ENCODE measurements around the gene ADGRV1.
A peak's percentile ranks its signal among the peaks of the same experiment; 100 is the strongest.

Gene ADGRV1

GRCh38 chr5:90637731-90638130 lies 79.1 kb downstream of the ADGRV1 start:
- DNase-seq (ENCODE audit: low read depth): no peak
- TF ChIP-seq CTCF (IDR thresholded peaks at IDR 0.05; ENCODE audit: low read depth, low read length, missing control alignments): no peak
- in situ Hi-C loops (cut with HindIII; ENCODE audit: low sequenced_read_pairs): no loop called here
- no peak overlapping the region for H3K4me3 ChIP-seq (ENCODE audit: low read depth, low read length)

- TF ChIP-seq CTCF (IDR thresholded peaks at IDR 0.05; ENCODE audit: low read depth, low read length, missing control alignments): no peak
- in situ Hi-C loops (cut with HindIII; ENCODE audit: low sequenced_read_pairs): no loop called here
- no peak overlapping the region for H3K4me3 ChIP-seq (ENCODE audit: low read depth, low read length)
- no peak for DNase-seq (ENCODE audit: low read depth)
Measured at GRCh38 chr5:90638878-90639277, 80.3 kb downstream of the ADGRV1 start.

GRCh38 chr5:90640484-90641059 lies 82.0 kb downstream of the ADGRV1 start:
- no peak for TF ChIP-seq CTCF (IDR thresholded peaks at IDR 0.05; ENCODE audit: low read depth, low read length, missing control alignments)
- DNase-seq (ENCODE audit: low read depth): peak; percentile 77
- in situ Hi-C loops (cut with HindIII; ENCODE audit: low sequenced_read_pairs): no loop called here

GRCh38 chr5:90641528-90641927 lies 82.9 kb downstream of the ADGRV1 start:
- in situ Hi-C loops (cut with HindIII; ENCODE audit: low sequenced_read_pairs): no loop called here
- TF ChIP-seq CTCF (IDR thresholded peaks at IDR 0.05; ENCODE audit: low read depth, low read length, missing control alignments): no peak
- no peak for DNase-seq (ENCODE audit: low read depth)
- H3K4me3 ChIP-seq (ENCODE audit: low read depth, low read length): no peak overlapping the region

More at GRCh38 chr5:90640484-90641059, 82.0 kb downstream of the ADGRV1 start:
- no peak overlapping the region for H3K4me3 ChIP-seq (ENCODE audit: low read depth, low read length)

- in situ Hi-C loops (cut with HindIII; ENCODE audit: low sequenced_read_pairs): no loop called here
- H3K4me3 ChIP-seq (ENCODE audit: low read depth, low read length): no peak overlapping the region
- no peak for DNase-seq (ENCODE audit: low read depth)
- no peak for TF ChIP-seq CTCF (IDR thresholded peaks at IDR 0.05; ENCODE audit: low read depth, low read length, missing control alignments)
Measured at GRCh38 chr5:90642706-90643229, 84.2 kb downstream of the ADGRV1 start.

- TF ChIP-seq CTCF (IDR thresholded peaks at IDR 0.05; ENCODE audit: low read depth, low read length, missing control alignments): no peak
- in situ Hi-C loops (cut with HindIII; ENCODE audit: low sequenced_read_pairs): no loop called here
Measured at GRCh38 chr5:90644132-90644531, 85.5 kb downstream of the ADGRV1 start.

More at GRCh38 chr5:90644132-90644531, 85.5 kb downstream of the ADGRV1 start:
- H3K4me3 ChIP-seq (ENCODE audit: low read depth, low read length): no peak overlapping the region
- no peak for DNase-seq (ENCODE audit: low read depth)

Data from astrocyte of the cerebellum (primary cell).